ENCODE results near the gene CDK17. TPM values are rescaled to one million over a fixed set of nuclear protein-coding genes. Genes with fewer than 3 reads are reported as not detected.
A peak's percentile ranks its signal among the peaks of the same experiment; 100 is the strongest.
"Not testable (repeated sequence)": the region's sequence is repeated elsewhere in the genome, so short reads cannot be mapped to it uniquely, and the experiment has no call there.

CDK17 gene
- total RNA-seq, 1 donor from 2014 or later: 25.4 TPM

- not testable (repeated sequence) for DNase-seq (ENCODE audit: low spot score)
Measured at GRCh38 chr12:96393229-96393628, 7.0 kb downstream of the CDK17 start.

GRCh38 chr12:96392397-96392796 lies 7.8 kb downstream of the CDK17 start:
- no peak for DNase-seq (ENCODE audit: low spot score)

GRCh38 chr12:96387981-96388380 lies 12.3 kb downstream of the CDK17 start:
- no peak for DNase-seq (ENCODE audit: low spot score)

GRCh38 chr12:96386794-96387193 lies 13.4 kb downstream of the CDK17 start:
- no peak for DNase-seq (ENCODE audit: low spot score)

- no peak for DNase-seq (ENCODE audit: low spot score)
Measured at GRCh38 chr12:96383991-96384390, 16.2 kb downstream of the CDK17 start.

- DNase-seq (ENCODE audit: low spot score): no peak
Measured at GRCh38 chr12:96383371-96383770, 16.9 kb downstream of the CDK17 start.

- DNase-seq (ENCODE audit: low spot score): not testable (repeated sequence)
Measured at GRCh38 chr12:96379743-96380142, 20.5 kb downstream of the CDK17 start.

- no peak for DNase-seq (ENCODE audit: low spot score)
Measured at GRCh38 chr12:96378319-96378718, 21.9 kb downstream of the CDK17 start.

- no peak for DNase-seq (ENCODE audit: low spot score)
Measured at GRCh38 chr12:96376865-96377264, 23.4 kb downstream of the CDK17 start.

- no peak for DNase-seq (ENCODE audit: low spot score)
Measured at GRCh38 chr12:96375841-96376604, 24.2 kb downstream of the CDK17 start.

- peak; percentile 29 for DNase-seq (ENCODE audit: low spot score)
Measured at GRCh38 chr12:96375170-96375569, 25.1 kb downstream of the CDK17 start.

- no peak for DNase-seq (ENCODE audit: low spot score)
Measured at GRCh38 chr12:96371790-96372699, 28.2 kb downstream of the CDK17 start.

GRCh38 chr12:96371138-96371789 lies 29.0 kb downstream of the CDK17 start:
- DNase-seq (ENCODE audit: low spot score): no peak

- DNase-seq (ENCODE audit: low spot score): no peak
Measured at GRCh38 chr12:96368687-96369086, 31.6 kb downstream of the CDK17 start.

- peak; percentile 14 for DNase-seq (ENCODE audit: low spot score)
Measured at GRCh38 chr12:96368233-96368632, 32.0 kb downstream of the CDK17 start.

- no peak for DNase-seq (ENCODE audit: low spot score)
Measured at GRCh38 chr12:96366381-96366654, 33.9 kb downstream of the CDK17 start.

- DNase-seq (ENCODE audit: low spot score): no peak
Measured at GRCh38 chr12:96365604-96366380, 34.4 kb downstream of the CDK17 start.

GRCh38 chr12:96364092-96364700 lies 36.0 kb downstream of the CDK17 start:
- DNase-seq (ENCODE audit: low spot score): no peak

- DNase-seq (ENCODE audit: low spot score): no peak
Measured at GRCh38 chr12:96361074-96361473, 39.2 kb downstream of the CDK17 start.

- no peak for DNase-seq (ENCODE audit: low spot score)
Measured at GRCh38 chr12:96360550-96360949, 39.7 kb downstream of the CDK17 start.

- DNase-seq (ENCODE audit: low spot score): no peak
Measured at GRCh38 chr12:96359328-96359727, 40.9 kb downstream of the CDK17 start.
